Measurements from ENCODE around the gene MRGPRG.
"Not testable (repeated sequence)": the region's sequence is repeated elsewhere in the genome, so short reads cannot be mapped to it uniquely, and the experiment has no call there.

The MRGPRG gene

GRCh38 chr11:3171931-3172560 lies 46.6 kb downstream of the MRGPRG start:
- TF ChIP-seq ZNF274 (IDR thresholded peaks at IDR 0.05; ENCODE audit: low read depth, low read length): no peak
- H3K4me3 ChIP-seq (ENCODE audit: low read length): no peak overlapping the region

- TF ChIP-seq ZNF274 (IDR thresholded peaks at IDR 0.05; ENCODE audit: low read depth, low read length): no peak
- H3K4me3 ChIP-seq (ENCODE audit: low read length): no peak overlapping the region
These were observed 47.6 kb downstream of the MRGPRG start for GRCh38 chr11:3170756-3171650.

- H3K4me3 ChIP-seq (ENCODE audit: low read length): no peak overlapping the region
- TF ChIP-seq ZNF274 (IDR thresholded peaks at IDR 0.05; ENCODE audit: low read depth, low read length): no peak
These were observed 48.4 kb downstream of the MRGPRG start for GRCh38 chr11:3170044-3170755.

- no peak for TF ChIP-seq ZNF274 (IDR thresholded peaks at IDR 0.05; ENCODE audit: low read depth, low read length)
- H3K4me3 ChIP-seq (ENCODE audit: low read length): no peak overlapping the region
These were observed 49.2 kb downstream of the MRGPRG start for GRCh38 chr11:3169255-3170043.

GRCh38 chr11:3168742-3169254 lies 49.8 kb downstream of the MRGPRG start:
- not testable (repeated sequence) for H3K4me3 ChIP-seq (ENCODE audit: low read length)

All from GM08714 (cell line).